ENCODE measurements around the gene ADGRA3. TPM values are rescaled to one million over a fixed set of nuclear protein-coding genes. Genes with fewer than 3 reads are reported as not detected.
A peak's percentile ranks its signal among the peaks of the same experiment; 100 is the strongest.

Gene ADGRA3
- total RNA-seq, 1 experiment from 2014 or later = 35.0 TPM

DNA sequence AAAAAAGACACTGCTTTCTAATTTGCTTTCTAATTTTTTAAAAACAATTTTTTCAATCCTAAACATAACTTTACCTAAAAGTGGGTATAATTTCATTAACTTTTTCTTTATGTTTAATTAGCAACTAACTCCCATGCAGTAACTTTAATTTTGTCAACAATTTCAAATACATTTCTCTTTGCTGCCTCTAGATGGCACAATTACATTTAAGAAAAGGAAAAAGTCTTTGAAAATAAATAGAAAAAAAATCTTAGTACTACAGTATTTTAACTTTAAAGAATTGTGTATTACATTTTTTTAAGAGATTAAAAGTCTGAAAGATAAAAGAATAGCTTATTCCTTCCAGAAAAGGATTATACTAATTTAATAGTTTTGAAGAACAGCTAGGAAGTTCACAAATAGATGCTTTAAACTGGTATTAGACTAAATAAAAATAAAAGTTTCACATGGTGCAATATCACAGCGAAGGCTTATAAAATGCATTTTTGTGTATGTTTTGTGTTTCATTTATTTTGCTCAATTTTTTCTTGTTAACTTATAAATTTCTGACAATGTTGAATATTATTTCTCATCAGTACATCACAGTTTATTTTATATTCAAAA is 105.1 kb downstream of the ADGRA3 start:
- Mint-ChIP-seq H3K4me1 (ENCODE audit: low read depth, unreplicated experiment) (no peaks in the 10 kb centered on the region), H3K4me3 (ENCODE audit: unreplicated experiment) (no peak overlapping the region), H3K9me3 (ENCODE audit: unreplicated experiment) (no peaks in the 10 kb centered on the region), H3K36me3 (ENCODE audit: insufficient read depth, unreplicated experiment) (peaks cover 9% of the 10 kb centered on the region), H3K27ac (ENCODE audit: unreplicated experiment) (no peak overlapping the region), H3K27me3 (ENCODE audit: insufficient read depth, unreplicated experiment) (no peaks in the 10 kb centered on the region)
- Histone ChIP-seq H3K9me3 (no peaks in the 10 kb centered on the region), H3K4me3 (ENCODE audit: low read depth, low read length) (no peak overlapping the region), H3K36me3 (ENCODE audit: control insufficient read depth, insufficient read depth, low read length) (no peaks in the 10 kb centered on the region), H3K27me3 (replicated peaks; ENCODE audit: control insufficient read depth, insufficient read depth, low read length) (no peaks in the 10 kb centered on the region), H3K4me1 (no peaks in the 10 kb centered on the region)
- no TSS peak for BruUV-seq (replicated peaks)
- intact Hi-C loops (cut with micrococcal nuclease; ENCODE audit: unreplicated experiment) = loop anchor here (1.0 to 5.0 kb wide), 3 partner anchors 107 to 280 kb away; partner anchors contain the start of gene ADGRA3
- CTCF ChIA-PET = interaction anchor here (1.0 kb wide), 1 partner anchor 197 kb away, joined by 6 read pairs; no protein-coding TSS in a partner anchor
- no peak for DNase-seq
- TF ChIP-seq, protein P1, sequence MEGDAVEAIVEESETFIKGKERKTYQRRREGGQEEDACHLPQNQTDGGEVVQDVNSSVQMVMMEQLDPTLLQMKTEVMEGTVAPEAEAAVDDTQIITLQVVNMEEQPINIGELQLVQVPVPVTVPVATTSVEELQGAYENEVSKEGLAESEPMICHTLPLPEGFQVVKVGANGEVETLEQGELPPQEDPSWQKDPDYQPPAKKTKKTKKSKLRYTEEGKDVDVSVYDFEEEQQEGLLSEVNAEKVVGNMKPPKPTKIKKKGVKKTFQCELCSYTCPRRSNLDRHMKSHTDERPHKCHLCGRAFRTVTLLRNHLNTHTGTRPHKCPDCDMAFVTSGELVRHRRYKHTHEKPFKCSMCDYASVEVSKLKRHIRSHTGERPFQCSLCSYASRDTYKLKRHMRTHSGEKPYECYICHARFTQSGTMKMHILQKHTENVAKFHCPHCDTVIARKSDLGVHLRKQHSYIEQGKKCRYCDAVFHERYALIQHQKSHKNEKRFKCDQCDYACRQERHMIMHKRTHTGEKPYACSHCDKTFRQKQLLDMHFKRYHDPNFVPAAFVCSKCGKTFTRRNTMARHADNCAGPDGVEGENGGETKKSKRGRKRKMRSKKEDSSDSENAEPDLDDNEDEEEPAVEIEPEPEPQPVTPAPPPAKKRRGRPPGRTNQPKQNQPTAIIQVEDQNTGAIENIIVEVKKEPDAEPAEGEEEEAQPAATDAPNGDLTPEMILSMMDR (IDR thresholded peaks at IDR 0.05; ENCODE audit: insufficient read depth in 1 of 2, low read depth in 1 of 2, low read length in 1 of 2, severe bottlenecking in 1 of 2, unreplicated experiment in 1 of 2) = peak; percentile 33 to 34
- POLR2A ChIA-PET = no interaction called here

- CTCF ChIA-PET = no interaction called here
- Mint-ChIP-seq H3K27me3 (ENCODE audit: insufficient read depth, unreplicated experiment) (no peaks in the 10 kb centered on the region), H3K4me1 (ENCODE audit: low read depth, unreplicated experiment) (no peaks in the 10 kb centered on the region), H3K9me3 (ENCODE audit: unreplicated experiment) (no peaks in the 10 kb centered on the region), H3K36me3 (ENCODE audit: insufficient read depth, unreplicated experiment) (peaks cover 9% of the 10 kb centered on the region), H3K27ac (ENCODE audit: unreplicated experiment) (no peak overlapping the region), H3K4me3 (ENCODE audit: unreplicated experiment) (no peak overlapping the region)
- intact Hi-C loops (cut with micrococcal nuclease; ENCODE audit: unreplicated experiment) = no loop called here
- no peaks in the 10 kb centered on the region for H3K27me3 ChIP-seq (replicated peaks; ENCODE audit: control insufficient read depth, insufficient read depth, low read length)
- POLR2A ChIA-PET = no interaction called here
- H3K4me3 ChIP-seq (ENCODE audit: low read depth, low read length) = no peak overlapping the region
- DNase-seq = no peak
- no peaks in the 10 kb centered on the region for H3K36me3 ChIP-seq (ENCODE audit: control insufficient read depth, insufficient read depth, low read length)
- no peaks in the 10 kb centered on the region for H3K4me1 ChIP-seq
- no peaks in the 10 kb centered on the region for H3K9me3 ChIP-seq
- TF ChIP-seq, protein P1 (IDR thresholded peaks at IDR 0.05; ENCODE audit: insufficient read depth in 1 of 2, low read depth in 1 of 2, low read length in 1 of 2, severe bottlenecking in 1 of 2, unreplicated experiment in 1 of 2) = no peak
- no TSS peak for BruUV-seq (replicated peaks)
Measured at GRCh38 chr4:22408474-22408873, 107.4 kb downstream of the ADGRA3 start.

DNA sequence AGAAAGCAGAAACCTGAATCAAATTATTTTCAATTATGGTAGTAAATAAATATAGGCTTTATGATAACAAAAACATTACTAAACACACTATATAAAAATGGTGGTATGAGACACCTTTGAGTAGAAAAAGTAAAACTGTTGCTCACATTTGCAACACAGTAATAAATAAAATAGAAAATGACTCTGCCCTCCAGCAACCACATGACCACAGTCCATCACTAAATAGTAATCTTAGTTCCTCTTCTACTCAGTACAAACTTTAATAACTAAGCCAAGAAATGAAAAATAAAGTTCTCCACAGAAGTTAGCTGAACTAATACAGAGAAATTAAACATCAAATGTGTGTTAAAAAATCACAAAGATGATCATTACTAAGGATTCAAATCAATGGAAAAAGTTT is 108.5 kb downstream of the ADGRA3 start:
- no peaks in the 10 kb centered on the region for H3K27me3 Mint-ChIP-seq (ENCODE audit: insufficient read depth, unreplicated experiment)
- no peak for DNase-seq
- TF ChIP-seq, protein P1 (IDR thresholded peaks at IDR 0.05; ENCODE audit: insufficient read depth in 1 of 2, low read depth in 1 of 2, low read length in 1 of 2, severe bottlenecking in 1 of 2, unreplicated experiment in 1 of 2) = no peak
- Histone ChIP-seq H3K36me3 (ENCODE audit: control insufficient read depth, insufficient read depth, low read length) (no peaks in the 10 kb centered on the region), H3K4me1 (no peaks in the 10 kb centered on the region), H3K9me3 (no peaks in the 10 kb centered on the region), H3K4me3 (ENCODE audit: low read depth, low read length) (no peak overlapping the region), H3K27me3 (replicated peaks; ENCODE audit: control insufficient read depth, insufficient read depth, low read length) (no peaks in the 10 kb centered on the region)
- CTCF ChIA-PET = no interaction called here
- no TSS peak for BruUV-seq (replicated peaks)
- POLR2A ChIA-PET = no interaction called here
- H3K27ac Mint-ChIP-seq (ENCODE audit: unreplicated experiment) = no peak overlapping the region
- intact Hi-C loops (cut with micrococcal nuclease; ENCODE audit: unreplicated experiment) = no loop called here
- H3K4me3 Mint-ChIP-seq (ENCODE audit: unreplicated experiment) = no peak overlapping the region
- no peaks in the 10 kb centered on the region for H3K9me3 Mint-ChIP-seq (ENCODE audit: unreplicated experiment)
- H3K36me3 Mint-ChIP-seq (ENCODE audit: insufficient read depth, unreplicated experiment) = peaks cover 9% of the 10 kb centered on the region
- H3K4me1 Mint-ChIP-seq (ENCODE audit: low read depth, unreplicated experiment) = no peaks in the 10 kb centered on the region

All from Caco-2 (cell line).